Muscle of back (tissue), 13 donors: ENCODE data around the gene EEF1AKMT2. TPM values are rescaled to one million over a fixed set of nuclear protein-coding genes. Genes with fewer than 3 reads are reported as not detected.
"Not testable (repeated sequence)": the region's sequence is repeated elsewhere in the genome, so short reads cannot be mapped to it uniquely, and the experiment has no call there.

Source experiments
- DNase-seq, 3 donors: peaks; one replicate each; pipeline versions ENCODE4 v3.0.0 to v3.0.0-alpha.2; 2013
- long read RNA-seq, 9 donors: transcript quantifications; one replicate each; lab custom pipeline, GENCODE V29; 2026
- polyA plus RNA-seq, 10 donors: library from polyadenylated mRNA; unstranded; fragments of 120-200 nt; gene quantifications; one replicate each; pipeline ENCODE4 v1.2.1, GENCODE V29; 2013; ENCODE audit not compliant: insufficient read length in 10 of 10

EEF1AKMT2 gene
- 10 to 100 TPM; 20.5 to 29.0 (median 23.2) TPM for polyA plus RNA-seq
- long read RNA-seq, donor 1, partial matches to known transcripts: 0 of 4 reads
- long read RNA-seq, donor 1, other reads (novel, unspliced or antisense): 0 of 4 reads
- long read RNA-seq, donor 2: 0 reads
- long read RNA-seq, donor 3: 0 reads
- long read RNA-seq, donor 4, partial matches to known transcripts: 0 of 2 reads
- long read RNA-seq, donor 4, other reads (novel, unspliced or antisense): 0 of 2 reads
- long read RNA-seq, donor 5, transcript EEF1AKMT2-202 (6 exons, 1,013 nt): major isoform, 5 of 9 reads
- long read RNA-seq, donor 5, partial matches to known transcripts: 0 of 9 reads
- long read RNA-seq, donor 5, other reads (novel, unspliced or antisense): 0 of 9 reads
- long read RNA-seq, donor 6, partial matches to known transcripts: 0 of 4 reads
- long read RNA-seq, donor 6, other reads (novel, unspliced or antisense): 0 of 4 reads
- long read RNA-seq, donor 7, partial matches to known transcripts: 0 of 2 reads
- long read RNA-seq, donor 7, other reads (novel, unspliced or antisense): 0 of 2 reads
- long read RNA-seq, donor 8, partial matches to known transcripts: 5 of 6 reads
- long read RNA-seq, donor 8, other reads (novel, unspliced or antisense): 0 of 6 reads
- long read RNA-seq, donor 9, partial matches to known transcripts: 0 of 2 reads
- long read RNA-seq, donor 9, other reads (novel, unspliced or antisense): 0 of 2 reads

DNA sequence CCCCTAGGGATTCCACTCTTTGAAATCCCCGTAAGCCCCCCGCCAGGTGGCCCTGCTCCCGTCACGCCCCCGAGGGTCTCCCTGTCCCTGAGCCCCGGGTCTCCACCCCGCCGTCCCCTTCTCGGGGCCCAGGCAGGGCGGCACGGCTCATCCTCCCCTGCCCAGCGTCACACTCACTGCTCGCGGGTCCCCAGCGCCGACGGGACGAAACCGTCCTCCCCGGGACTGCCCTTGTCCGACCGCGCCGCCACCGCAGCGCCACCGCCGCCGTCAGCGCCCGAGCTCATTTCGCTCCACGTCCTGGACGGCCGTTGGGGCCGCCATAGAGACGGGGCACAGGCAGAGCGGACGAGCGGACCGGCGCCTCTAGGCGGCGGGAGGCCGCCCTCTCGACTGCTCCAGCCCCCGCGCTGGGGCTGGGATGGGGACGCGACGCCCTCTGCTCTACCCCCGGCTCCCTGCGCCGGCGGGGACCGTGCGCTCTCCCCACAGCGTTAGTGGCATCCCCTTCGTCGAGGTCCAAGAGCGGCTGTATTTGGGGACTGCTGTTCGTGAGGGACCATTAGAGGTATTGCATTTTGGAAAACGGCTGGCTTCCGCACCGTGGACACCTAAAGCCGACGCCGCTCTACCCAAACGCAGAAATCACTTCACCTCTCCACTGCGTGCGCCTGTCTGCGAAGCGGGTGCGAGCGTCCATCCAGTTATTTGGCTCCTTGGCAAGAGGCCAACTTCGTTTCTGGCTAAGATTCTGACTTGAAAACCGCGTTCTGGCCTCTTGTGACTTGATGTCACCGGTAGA, at the start of gene EEF1AKMT2:
TSS of gene EEF1AKMT2 (minus strand) at position 341 of the 802 bp plus-strand sequence. CDS start at position 287, 54 bp downstream.
- DNase-seq: peak; percentile 87 to 97 (median 93)

- peak in 1 of 3 donors; percentile 30 for DNase-seq
Observed at GRCh38 chr10:124837687-124838086, 46.0 kb upstream of the EEF1AKMT2 start.

DNA sequence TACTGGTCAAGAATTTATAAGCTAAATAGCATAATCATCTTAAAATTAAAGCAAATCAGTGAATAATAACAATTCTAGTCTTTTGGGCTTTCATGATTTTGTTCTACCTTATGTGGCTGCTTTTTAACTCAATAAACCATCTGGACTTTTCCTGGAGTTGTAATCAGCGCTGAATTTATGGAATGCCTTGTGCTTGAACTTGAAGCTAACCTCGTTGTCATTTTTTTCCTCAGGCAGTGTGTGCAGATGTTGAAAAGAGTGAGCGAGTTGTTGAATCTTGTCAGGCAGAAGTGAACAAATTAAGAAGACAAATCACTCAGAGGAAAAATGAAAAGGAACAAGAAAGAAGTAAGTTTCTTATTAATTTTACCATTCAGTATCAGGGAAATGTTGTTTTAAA, 39.4 kb upstream of the EEF1AKMT2 start:
- no peak for DNase-seq

DNA sequence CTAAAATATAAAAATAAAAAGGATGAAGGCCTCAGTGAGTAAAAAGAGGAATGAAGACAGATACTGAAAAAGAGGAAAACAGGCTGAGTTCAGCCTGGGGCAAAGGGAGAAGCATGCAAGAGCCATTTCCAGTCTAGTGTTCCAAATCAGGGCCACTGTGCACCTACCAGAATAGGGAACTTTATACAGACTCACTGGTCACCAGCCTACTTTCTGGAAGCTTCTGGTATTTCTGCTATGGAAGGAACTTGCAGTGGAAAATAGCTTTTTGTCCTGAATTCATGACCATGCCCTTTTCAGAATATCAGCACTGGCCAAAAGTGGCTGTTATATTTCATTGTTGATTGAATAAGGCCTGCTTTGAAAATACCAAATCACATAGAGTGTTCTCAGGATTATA, 38.8 kb upstream of the EEF1AKMT2 start:
- no peak for DNase-seq

- DNase-seq: no peak
Observed at GRCh38 chr10:124829447-124830115, 37.9 kb upstream of the EEF1AKMT2 start.

- DNase-seq: peak in 2 of 3 donors; percentile 25 to 49
Observed at GRCh38 chr10:124827474-124827873, 35.8 kb upstream of the EEF1AKMT2 start.

DNA sequence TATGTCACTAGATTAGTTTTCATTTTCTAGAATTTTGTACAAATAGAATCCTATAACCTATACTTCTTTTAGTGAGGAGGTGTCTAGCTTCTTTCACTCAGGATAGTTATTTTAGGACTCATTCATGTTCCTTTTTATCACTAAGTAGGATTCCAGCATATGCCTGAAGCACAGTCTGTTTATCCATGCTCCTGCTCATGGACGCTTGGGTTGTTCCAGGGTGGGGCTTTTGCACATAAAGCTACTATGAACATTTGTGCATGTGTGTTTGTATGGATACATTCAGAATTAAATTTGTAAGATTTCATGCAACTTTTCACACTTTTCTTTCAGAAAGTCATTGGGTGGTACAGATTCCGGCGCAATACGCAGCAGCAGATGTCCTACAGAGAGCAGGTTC, 34.6 kb upstream of the EEF1AKMT2 start:
- DNase-seq: no peak

DNA sequence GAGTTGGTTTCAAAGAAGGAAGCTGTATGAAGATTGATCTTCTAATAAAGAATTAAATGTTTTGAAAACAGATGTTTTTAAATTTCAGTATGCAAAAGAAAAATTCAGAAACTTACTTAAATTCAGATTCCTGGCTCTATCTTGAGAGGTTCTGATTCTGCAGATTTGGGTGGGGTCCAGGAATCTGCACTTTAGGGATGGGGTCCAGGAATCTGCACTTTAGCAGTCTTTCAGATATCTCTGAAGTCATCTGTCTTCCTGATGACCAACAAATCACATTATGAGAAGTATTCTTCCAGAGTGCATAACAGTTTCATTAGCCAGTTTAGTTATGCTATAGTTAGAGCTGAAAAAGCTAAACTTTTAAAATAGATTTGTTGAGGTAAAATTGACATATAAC, 34.0 kb upstream of the EEF1AKMT2 start:
- no peak for DNase-seq

GRCh38 chr10:124824932-124825331, 33.2 kb upstream of the EEF1AKMT2 start:
- DNase-seq: not testable (repeated sequence)

- no peak for DNase-seq
Observed at GRCh38 chr10:124824507-124824906, 32.8 kb upstream of the EEF1AKMT2 start.

- DNase-seq: no peak
Observed at GRCh38 chr10:124821520-124821919, 29.8 kb upstream of the EEF1AKMT2 start.

DNA sequence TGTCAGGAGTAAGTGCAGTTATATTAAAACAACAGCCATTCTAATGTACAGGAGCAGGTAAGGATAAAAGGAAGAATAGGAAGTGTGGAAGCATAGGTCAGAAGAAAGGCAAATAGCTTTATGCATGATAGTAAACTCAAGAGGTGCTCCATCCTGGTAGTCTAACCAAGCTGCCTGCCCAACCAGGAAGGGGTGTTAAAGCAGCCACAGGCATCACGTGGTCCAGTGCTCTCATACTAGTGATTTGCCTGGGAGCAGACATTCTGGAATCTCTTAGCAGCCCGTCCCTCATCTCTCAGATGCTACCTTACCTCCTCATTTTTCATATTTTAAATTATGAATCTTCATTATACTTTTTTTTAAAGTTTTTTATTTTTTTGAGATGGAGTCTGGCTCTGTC, 28.4 kb upstream of the EEF1AKMT2 start:
- no peak for DNase-seq

- DNase-seq: peak in 2 of 3 donors; percentile 8 to 46
Observed at GRCh38 chr10:124802313-124802675, 10.6 kb upstream of the EEF1AKMT2 start.

DNA sequence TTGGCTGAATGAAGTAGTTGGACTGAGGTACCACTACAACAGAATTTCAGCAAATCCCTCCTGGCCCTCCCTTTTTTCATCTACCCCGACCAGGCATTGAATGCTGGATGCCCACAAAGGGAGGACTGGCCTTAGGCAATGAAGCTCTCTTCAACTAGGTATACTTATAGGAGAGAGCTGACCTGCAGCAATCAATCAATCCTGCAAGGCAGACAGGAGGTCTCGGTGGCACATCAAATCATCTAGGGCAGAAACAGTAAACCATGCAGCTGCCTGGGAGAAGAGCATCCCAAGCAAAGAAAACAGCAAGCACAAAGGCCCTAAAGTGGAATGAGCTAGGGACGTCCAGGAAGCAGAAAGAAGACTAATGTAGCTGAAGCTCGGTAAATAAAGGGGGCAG, 7.5 kb upstream of the EEF1AKMT2 start:
- no peak for DNase-seq

GRCh38 chr10:124798781-124799180, 7.1 kb upstream of the EEF1AKMT2 start:
- DNase-seq: no peak

- DNase-seq: no peak
Observed at GRCh38 chr10:124798364-124798763, 6.7 kb upstream of the EEF1AKMT2 start.

GRCh38 chr10:124792998-124793352, 1.3 kb upstream of the EEF1AKMT2 start:
- DNase-seq: no peak

DNA sequence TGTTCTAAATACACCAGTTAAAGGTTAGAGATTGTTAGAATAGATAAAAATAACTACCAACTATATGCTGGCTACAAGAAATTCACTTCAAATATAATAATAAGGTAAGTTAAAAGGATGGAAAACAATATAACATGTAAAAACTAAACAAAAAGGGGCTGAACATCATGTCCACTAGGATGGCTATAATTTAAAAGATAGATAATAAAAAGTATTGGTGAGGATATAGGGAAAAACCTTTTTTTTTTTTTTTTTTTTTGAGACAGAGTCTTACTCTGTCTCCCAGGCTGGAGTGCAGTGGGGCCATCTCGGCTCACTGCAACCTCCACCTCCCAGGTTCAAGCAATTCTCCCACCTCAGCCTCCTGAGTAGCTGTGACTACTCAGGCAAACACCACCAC, 8.8 kb downstream of the EEF1AKMT2 start:
- DNase-seq: not testable (repeated sequence)

DNA sequence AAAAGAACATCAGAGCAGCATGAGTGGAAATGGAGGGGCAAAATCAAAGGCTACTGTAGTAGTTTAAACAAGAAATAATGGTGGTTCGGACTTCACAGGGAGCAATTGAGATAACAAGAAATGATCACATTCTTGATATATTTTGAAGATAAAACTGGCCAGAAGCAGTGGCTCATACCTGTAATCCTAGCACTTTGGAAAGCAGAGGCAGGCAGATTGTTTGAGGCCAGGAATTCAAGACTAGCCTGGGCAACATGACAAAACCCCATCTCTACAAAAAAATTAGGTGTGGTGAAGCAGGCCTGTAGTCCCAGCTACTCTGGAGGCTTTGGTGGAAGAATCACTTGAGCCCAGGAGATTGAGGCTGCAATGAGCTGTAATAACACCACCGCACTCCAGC, 22.9 kb downstream of the EEF1AKMT2 start:
- DNase-seq: no peak

- DNase-seq: no peak
Observed at GRCh38 chr10:124765256-124765655, 26.4 kb downstream of the EEF1AKMT2 start.

- DNase-seq: no peak
Observed at GRCh38 chr10:124763267-124763666, 28.4 kb downstream of the EEF1AKMT2 start.

GRCh38 chr10:124762281-124762680, 29.4 kb downstream of the EEF1AKMT2 start:
- DNase-seq: no peak
